Ishikawa (cell line): ENCODE results near the gene DOCK8.

Experiments
- CEBPB ChIP-seq: IDR thresholded peaks from 2 replicates; pipeline ENCODE4 v1.6.1; 2012
- CREB1 ChIP-seq: IDR thresholded peaks from 2 replicates; pipeline ENCODE4 v1.6.1; 2012; ENCODE audit warnings: low read depth
- EGR1 ChIP-seq: IDR thresholded peaks from 2 replicates; pipeline ENCODE4 v1.6.1; 2012
- EP300 ChIP-seq: IDR thresholded peaks from 2 replicates; pipeline ENCODE4 v1.6.1; 2012; ENCODE audit warnings: borderline replicate concordance
- FOXM1 ChIP-seq: IDR thresholded peaks from 2 replicates; pipeline ENCODE4 v1.6.1; 2012; ENCODE audit warnings: low read depth, borderline replicate concordance
- NFIC ChIP-seq: IDR thresholded peaks from 2 replicates; pipeline ENCODE4 v1.6.1; 2012
- RAD21 ChIP-seq: IDR thresholded peaks from 2 replicates; pipeline ENCODE4 v1.6.1; 2012; ENCODE audit warnings: low read depth
- TAF1 ChIP-seq: IDR thresholded peaks from 2 replicates; pipeline ENCODE4 v1.6.1; 2012; ENCODE audit warnings: low read depth, mild to moderate bottlenecking
- TCF12 ChIP-seq: IDR thresholded peaks from 2 replicates; pipeline ENCODE4 v1.6.1; 2012; ENCODE audit warnings: low read depth
- TEAD4 ChIP-seq: IDR thresholded peaks from 2 replicates; pipeline ENCODE4 v1.6.1; 2012
- USF1 ChIP-seq: IDR thresholded peaks from 2 replicates; pipeline ENCODE4 v1.6.1; 2012
- YY1 ChIP-seq: IDR thresholded peaks from 2 replicates; pipeline ENCODE4 v1.6.1; 2012; ENCODE audit warnings: low read depth
- ZBTB7A ChIP-seq: IDR thresholded peaks from 2 replicates; pipeline ENCODE4 v1.6.1; 2012; ENCODE audit warnings: low read depth
- TF ChIP-seq, protein P1 (sequence below): IDR thresholded peaks from 2 replicates; pipeline ENCODE4 v1.6.1; 2012; ENCODE audit warnings: low read depth, mild to moderate bottlenecking
- TF ChIP-seq, protein P2 (sequence below): IDR thresholded peaks from 2 replicates; pipeline ENCODE4 v1.6.1; 2012

DOCK8 gene

DNA sequence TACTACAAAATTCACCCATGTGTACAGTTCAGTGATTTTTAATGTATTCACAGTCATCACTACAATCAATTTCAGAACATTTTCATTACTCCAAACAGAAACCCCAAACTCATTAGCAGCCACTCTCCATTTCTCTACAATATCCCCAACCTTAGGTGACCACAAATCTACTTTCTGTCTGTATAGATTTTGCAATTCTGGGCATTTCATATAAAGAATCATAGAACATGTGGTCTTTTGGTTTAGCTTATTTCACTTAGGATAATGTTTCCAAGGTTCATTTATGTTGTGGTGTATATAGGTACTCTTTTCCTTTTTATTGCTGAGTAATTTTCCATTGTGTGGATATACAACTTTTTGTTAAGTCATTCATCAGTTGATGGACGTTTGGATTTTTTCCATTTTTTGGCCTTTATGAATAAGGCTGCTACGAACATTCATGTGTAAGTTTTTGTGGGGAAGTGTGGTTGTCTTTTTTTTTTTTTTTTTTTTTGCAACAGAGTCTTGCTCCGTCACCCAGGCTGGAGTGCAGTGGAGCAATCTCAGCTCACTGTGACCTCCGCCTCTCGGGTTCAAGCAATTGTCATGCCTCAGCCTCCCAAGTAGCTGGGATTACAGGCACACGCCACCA, 54.5 kb downstream of the DOCK8 start:
- TF ChIP-seq ZBTB7A = no peak
- TF ChIP-seq, protein P1, sequence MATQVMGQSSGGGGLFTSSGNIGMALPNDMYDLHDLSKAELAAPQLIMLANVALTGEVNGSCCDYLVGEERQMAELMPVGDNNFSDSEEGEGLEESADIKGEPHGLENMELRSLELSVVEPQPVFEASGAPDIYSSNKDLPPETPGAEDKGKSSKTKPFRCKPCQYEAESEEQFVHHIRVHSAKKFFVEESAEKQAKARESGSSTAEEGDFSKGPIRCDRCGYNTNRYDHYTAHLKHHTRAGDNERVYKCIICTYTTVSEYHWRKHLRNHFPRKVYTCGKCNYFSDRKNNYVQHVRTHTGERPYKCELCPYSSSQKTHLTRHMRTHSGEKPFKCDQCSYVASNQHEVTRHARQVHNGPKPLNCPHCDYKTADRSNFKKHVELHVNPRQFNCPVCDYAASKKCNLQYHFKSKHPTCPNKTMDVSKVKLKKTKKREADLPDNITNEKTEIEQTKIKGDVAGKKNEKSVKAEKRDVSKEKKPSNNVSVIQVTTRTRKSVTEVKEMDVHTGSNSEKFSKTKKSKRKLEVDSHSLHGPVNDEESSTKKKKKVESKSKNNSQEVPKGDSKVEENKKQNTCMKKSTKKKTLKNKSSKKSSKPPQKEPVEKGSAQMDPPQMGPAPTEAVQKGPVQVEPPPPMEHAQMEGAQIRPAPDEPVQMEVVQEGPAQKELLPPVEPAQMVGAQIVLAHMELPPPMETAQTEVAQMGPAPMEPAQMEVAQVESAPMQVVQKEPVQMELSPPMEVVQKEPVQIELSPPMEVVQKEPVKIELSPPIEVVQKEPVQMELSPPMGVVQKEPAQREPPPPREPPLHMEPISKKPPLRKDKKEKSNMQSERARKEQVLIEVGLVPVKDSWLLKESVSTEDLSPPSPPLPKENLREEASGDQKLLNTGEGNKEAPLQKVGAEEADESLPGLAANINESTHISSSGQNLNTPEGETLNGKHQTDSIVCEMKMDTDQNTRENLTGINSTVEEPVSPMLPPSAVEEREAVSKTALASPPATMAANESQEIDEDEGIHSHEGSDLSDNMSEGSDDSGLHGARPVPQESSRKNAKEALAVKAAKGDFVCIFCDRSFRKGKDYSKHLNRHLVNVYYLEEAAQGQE = no peak
- TF ChIP-seq CREB1 = no peak
- TF ChIP-seq RAD21 = no peak
- TF ChIP-seq NFIC = no peak
- TF ChIP-seq CEBPB = no peak
- no peak for TF ChIP-seq EP300
- no peak for TF ChIP-seq FOXM1
- no peak for TF ChIP-seq TCF12
- no peak for TF ChIP-seq YY1
- TF ChIP-seq EGR1 = no peak
- TF ChIP-seq USF1 = no peak
- no peak for TF ChIP-seq TAF1
- no peak for TF ChIP-seq TEAD4

DNA sequence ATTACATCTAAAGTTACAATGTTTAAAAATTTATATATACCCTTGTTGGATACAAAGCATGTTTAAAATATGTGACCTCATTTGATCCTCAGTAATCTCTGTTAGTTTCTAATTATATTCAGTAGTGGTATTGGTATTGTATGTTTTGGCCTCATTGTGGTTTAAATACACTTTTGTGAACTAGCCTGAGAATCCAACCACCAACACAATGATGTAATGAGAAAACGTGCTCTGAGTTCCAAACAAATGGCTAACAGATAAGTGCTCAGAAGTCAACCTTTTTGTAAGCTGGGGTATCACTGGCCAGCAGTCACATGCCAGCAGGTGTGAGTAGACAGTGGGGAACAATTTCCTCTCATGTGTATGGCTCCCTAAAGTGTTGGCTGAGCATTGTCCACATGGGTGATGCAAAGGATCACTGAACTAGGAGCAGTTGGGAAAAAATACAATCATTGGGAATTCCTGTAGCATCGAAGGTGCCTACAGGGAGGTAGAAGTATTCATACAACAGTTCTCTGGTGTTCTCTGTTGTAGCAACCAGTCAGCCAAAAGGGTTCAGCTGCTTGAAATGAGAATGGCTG, 56.1 kb downstream of the DOCK8 start:
- TF ChIP-seq RAD21 (no peak), FOXM1 (no peak), TEAD4 (no peak), NFIC (no peak), ZBTB7A (no peak), USF1 (no peak)

DNA sequence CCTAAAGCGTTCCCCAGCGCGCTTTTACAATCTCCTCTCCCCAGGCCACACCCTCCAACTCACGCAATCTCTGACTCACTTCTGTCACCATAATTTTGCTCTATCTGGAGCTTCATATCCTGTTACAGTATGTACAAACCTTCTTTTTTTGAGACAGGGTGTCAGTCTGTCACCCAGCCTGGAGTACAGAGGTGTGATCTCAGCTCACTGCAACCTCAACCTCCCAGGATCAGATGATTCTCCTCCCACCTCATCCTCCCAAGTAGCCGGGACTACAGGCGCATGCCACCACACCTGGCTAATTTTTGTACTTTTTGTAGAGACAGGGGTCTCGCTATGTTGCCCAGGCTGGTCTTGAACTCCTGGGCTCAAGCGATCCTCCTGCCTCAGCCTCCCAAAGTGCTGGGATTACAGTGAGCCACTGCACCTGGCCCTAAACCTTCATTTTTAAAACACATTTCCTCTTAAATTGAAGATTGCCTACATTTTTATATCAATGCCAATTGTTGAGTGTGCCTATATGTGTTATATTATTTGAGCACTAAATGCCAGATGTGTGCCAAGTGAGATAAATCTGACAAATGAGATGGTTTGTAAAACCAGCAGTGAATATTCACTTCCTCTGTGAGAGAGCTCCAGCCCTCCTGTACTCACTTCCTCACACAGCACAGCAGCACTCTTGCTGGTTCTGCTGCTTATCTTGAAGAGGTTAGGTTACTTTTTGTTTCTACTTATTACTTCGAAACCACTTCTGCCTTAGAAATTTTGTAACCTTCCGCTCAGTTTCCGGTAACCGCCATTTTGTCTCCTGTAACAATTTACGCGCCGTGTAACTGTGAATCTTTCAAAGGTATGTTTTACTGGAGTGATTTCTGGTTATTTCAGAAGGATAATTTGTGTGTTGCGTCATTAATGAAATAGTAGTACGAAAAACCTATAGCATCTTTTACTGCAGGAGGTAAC, 57.9 kb downstream of the DOCK8 start:
- TF ChIP-seq TAF1 (no peak), CREB1 (no peak), EP300 (no peak), NFIC (no peak), TEAD4 (no peak), USF1 (no peak), YY1 (no peak), FOXM1 (no peak)

DNA sequence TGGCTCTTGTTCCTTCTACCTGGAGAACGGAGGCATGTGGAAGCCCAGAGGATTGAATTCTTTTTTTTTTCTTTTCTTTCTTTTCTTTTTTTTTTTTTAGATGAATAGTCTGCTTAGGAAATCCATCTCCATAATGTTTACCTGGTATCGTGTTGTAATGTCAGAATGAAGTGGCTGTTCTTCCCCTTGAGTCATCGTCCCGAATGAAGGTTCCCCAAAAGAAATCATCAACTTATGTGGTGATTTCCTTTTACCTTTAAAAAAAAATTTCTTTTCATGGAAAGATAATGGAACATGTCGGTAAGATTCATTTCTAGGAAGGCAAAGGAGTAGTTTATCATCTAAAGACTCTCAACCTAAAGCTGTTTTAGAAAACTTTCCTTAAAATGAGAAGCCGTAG, 59.7 kb downstream of the DOCK8 start:
- TF ChIP-seq YY1 (no peak), CEBPB (no peak), RAD21 (no peak), CREB1 (no peak), TAF1 (no peak), NFIC (no peak), TCF12 (no peak), EGR1 (no peak), ZBTB7A (no peak), TEAD4 (no peak), EP300 (no peak), USF1 (no peak), FOXM1 (no peak)
- TF ChIP-seq, protein P2, sequence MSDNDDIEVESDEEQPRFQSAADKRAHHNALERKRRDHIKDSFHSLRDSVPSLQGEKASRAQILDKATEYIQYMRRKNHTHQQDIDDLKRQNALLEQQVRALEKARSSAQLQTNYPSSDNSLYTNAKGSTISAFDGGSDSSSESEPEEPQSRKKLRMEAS = no peak
- TF ChIP-seq, protein P1 = no peak
